AG04449 (cell line): ENCODE measurements around the gene RTF1.

ENCODE experiments used
- CTCF ChIA-PET: fragments of 350-600 bp; formaldehyde crosslinking; extraction: SDS; loops from one replicate; lab custom pipeline; 2021; ENCODE audit warnings: antibody characterized with exemption; lab: Yijun Ruan, JAX
- POLR2A ChIA-PET: fragments of 400-600, 350-600 bp; formaldehyde crosslinking; extraction: SDS; loops from one replicate; lab custom pipeline; 2020; ENCODE audit warnings: antibody characterized with exemption, inconsistent platforms; lab: Yijun Ruan, JAX
- DNase-seq: peaks from one replicate; pipeline ENCODE4 v3.0.0-alpha.2; 2010; ENCODE audit warnings: low read depth, low spot score
- H3K4me3 ChIP-seq: 2 replicates; pipeline ENCODE4 v1.5.1; 2011; ENCODE audit warnings: low read depth, mild to moderate bottlenecking, control low read depth, low read length
- CTCF ChIP-seq: IDR thresholded peaks from one replicate; pipeline ENCODE4 v1.5.1; 2011; ENCODE audit warnings: mild to moderate bottlenecking, moderate library complexity, low read length, control low read depth, inconsistent platforms; ENCODE audit not compliant: insufficient read depth; ENCODE audit errors: missing control alignments

The RTF1 gene

GRCh38 chr15:41505776-41506175 lies 88.9 kb downstream of the RTF1 start:
- no peak for DNase-seq
- no peak overlapping the region for H3K4me3 ChIP-seq
- CTCF ChIA-PET: no interaction called here
- POLR2A ChIA-PET: no interaction called here
- no peak for TF ChIP-seq CTCF

DNA sequence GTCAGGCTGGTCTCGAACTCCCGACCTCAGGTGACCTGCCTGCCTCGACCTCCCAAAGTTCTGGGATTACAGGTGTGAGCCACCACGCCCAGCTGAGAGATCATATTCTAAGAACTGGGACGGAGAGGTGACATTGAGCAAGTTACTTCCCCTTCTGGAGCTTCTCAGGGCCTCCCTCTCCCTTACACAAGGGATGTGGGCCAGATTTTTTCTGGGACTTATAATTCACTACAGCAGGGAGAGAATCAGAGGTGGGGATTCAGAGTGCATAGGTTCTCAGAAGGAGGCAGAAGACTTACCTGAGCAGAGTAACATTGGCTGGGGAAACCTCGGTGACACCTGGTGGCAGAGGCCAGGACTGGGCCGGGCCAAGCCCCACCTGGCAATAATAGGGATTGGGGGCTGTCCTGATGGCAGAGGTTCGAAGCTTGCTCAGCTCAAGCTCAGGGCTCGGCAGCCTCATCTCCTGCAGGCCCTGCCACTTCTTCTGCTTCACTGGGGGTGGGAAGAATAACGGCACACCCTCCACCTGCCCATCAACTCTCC lies 90.0 kb downstream of the RTF1 start:
- CTCF ChIA-PET: interaction anchor here (1.0 kb wide), 1 partner anchor 13 kb away, joined by 3 read pairs; no protein-coding TSS in a partner anchor
- H3K4me3 ChIP-seq: no peak overlapping the region
- DNase-seq: no peak
- POLR2A ChIA-PET: interaction anchor here (0.6 kb wide), 1 partner anchor 114 kb away, joined by 3 read pairs; no protein-coding TSS in a partner anchor
- TF ChIP-seq CTCF: no peak

DNA sequence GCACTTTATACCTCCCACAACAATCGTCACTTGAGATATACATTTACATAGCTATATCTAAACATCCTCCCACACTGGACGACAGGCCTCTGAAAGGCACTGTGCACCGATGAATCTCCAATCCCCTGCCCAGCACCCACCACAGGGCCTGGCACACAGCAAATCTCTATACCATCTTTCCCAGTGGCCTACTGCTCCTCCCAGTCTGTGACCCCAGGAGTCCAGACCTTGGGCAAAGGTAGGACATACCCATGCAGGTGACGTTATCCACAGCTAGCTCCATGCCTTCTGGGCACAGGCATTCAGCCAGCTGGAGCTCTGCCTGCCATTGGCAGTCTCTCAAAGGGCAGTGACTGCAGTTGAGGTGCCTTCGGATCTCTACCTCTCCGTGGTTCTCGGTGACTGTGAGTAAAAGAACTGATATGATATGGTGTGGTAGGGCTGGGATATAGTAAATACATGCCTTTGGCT lies 91.0 kb downstream of the RTF1 start:
- ChIA-PET CTCF (interaction anchor here (1.4 kb wide), 1 partner anchor 42 kb away, joined by 5 read pairs; no protein-coding TSS in a partner anchor), POLR2A (no interaction called here)
- no peak for DNase-seq
- H3K4me3 ChIP-seq: no peak overlapping the region
- no peak for TF ChIP-seq CTCF

GRCh38 chr15:41510728-41511127 lies 93.8 kb downstream of the RTF1 start:
- POLR2A ChIA-PET: no interaction called here
- CTCF ChIA-PET: no interaction called here

DNA sequence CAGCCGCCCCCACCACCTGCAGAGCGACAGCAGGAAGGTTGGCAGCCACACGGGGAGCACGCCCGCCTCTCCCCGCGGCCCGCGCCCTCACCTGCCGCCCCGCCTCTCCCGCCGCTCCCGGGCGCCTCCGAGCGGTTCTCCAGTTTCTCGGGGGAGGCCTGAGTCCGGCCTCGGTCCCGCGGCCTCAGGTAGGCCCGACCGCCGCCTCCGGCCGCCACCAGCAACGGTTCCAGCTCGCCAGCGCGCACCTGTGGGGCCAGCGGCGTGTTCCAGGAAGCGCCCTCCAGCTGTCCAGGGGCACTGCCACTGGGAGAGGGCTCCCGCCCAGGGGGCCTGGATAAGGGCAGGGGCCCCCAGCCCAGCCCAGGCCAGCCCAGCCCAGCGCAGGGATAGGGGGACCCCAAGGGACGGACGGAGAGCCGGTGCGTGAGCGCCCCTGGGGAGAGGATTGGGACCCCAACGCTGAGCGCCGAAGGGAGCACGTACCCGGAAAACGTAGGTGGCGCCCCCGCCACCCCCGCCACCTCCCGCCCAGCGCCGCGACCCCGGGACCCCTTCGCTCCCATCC lies 94.5 kb downstream of the RTF1 start:
- no peak for TF ChIP-seq CTCF
- POLR2A ChIA-PET: no interaction called here

More at GRCh38 chr15:41510728-41511127, 93.8 kb downstream of the RTF1 start:
- no peak for DNase-seq
- no peak overlapping the region for H3K4me3 ChIP-seq
- no peak for TF ChIP-seq CTCF

DNA sequence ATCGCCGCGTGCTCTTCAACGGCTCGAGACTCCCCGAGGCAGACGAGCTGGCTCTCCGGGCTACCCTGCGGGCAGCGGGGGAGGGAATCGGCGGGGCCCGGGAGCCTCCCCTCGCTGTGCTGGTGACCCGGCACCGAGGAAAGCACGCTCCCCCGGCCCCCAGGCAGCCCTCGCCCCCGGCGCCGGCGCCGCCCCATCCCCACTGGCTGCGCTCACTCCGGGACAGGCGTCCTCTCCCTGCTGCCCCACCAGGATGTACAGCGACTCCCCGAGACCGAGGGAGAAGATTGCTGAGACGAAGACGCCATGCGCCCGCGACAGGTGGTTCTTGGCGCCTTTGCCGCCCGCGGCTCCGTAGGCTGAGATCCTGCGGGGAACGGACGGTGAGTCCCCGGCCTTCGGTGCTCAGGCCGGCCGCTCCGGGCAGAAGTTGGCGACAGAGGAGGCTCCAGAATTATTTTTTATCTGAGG lies 95.0 kb downstream of the RTF1 start:
- no peak for DNase-seq
- H3K4me3 ChIP-seq: no peak overlapping the region
- no peak for TF ChIP-seq CTCF
- POLR2A ChIA-PET: no interaction called here
- CTCF ChIA-PET: no interaction called here

More for the DNA sequence above, 94.5 kb downstream of the RTF1 start:
- no peak overlapping the region for H3K4me3 ChIP-seq
- CTCF ChIA-PET: no interaction called here
- no peak for DNase-seq
